HG03095 (cell line): Measurements from ENCODE around the gene FAM13A.

ENCODE experiments used
- ATAC-seq: cut with Tn5 transposase; IDR thresholded peaks from one replicate; pipeline ENCODE4 v1.9.1; 2021; ENCODE audit warnings: moderate library complexity; ENCODE audit not compliant: unreplicated experiment

FAM13A gene

GRCh38 chr4:88754796-88755195 lies 302.2 kb downstream of the FAM13A start:
- ATAC-seq: no peak

- ATAC-seq: no peak
Observed at GRCh38 chr4:88753658-88754571, 303.1 kb downstream of the FAM13A start.

GRCh38 chr4:88752754-88753153 lies 304.2 kb downstream of the FAM13A start:
- no peak for ATAC-seq

- ATAC-seq: no peak
Observed at GRCh38 chr4:88752076-88752463, 304.9 kb downstream of the FAM13A start.

GRCh38 chr4:88751258-88752075 lies 305.5 kb downstream of the FAM13A start:
- no peak for ATAC-seq

GRCh38 chr4:88750369-88750768 lies 306.6 kb downstream of the FAM13A start:
- no peak for ATAC-seq

GRCh38 chr4:88747351-88747750 lies 309.6 kb downstream of the FAM13A start:
- ATAC-seq: no peak

GRCh38 chr4:88746206-88746605 lies 310.8 kb downstream of the FAM13A start:
- ATAC-seq: no peak

GRCh38 chr4:88745581-88746163 lies 311.3 kb downstream of the FAM13A start:
- ATAC-seq: no peak

GRCh38 chr4:88745175-88745574 lies 311.8 kb downstream of the FAM13A start:
- ATAC-seq: no peak

GRCh38 chr4:88744609-88745008 lies 312.4 kb downstream of the FAM13A start:
- no peak for ATAC-seq

GRCh38 chr4:88743696-88744095 lies 313.3 kb downstream of the FAM13A start:
- ATAC-seq: no peak

GRCh38 chr4:88742561-88742960 lies 314.4 kb downstream of the FAM13A start:
- no peak for ATAC-seq

GRCh38 chr4:88738180-88738579 lies 318.8 kb downstream of the FAM13A start:
- no peak for ATAC-seq

- peak; percentile 89 for ATAC-seq
Observed at GRCh38 chr4:88737307-88737941, 319.6 kb downstream of the FAM13A start.

GRCh38 chr4:88736264-88736663 lies 320.7 kb downstream of the FAM13A start:
- ATAC-seq: no peak

- ATAC-seq: no peak
Observed at GRCh38 chr4:88735564-88735963, 321.4 kb downstream of the FAM13A start.

GRCh38 chr4:88734403-88734949 lies 322.5 kb downstream of the FAM13A start:
- no peak for ATAC-seq

GRCh38 chr4:88732714-88733368 lies 324.1 kb downstream of the FAM13A start:
- no peak for ATAC-seq

GRCh38 chr4:88731381-88731780 lies 325.6 kb downstream of the FAM13A start:
- ATAC-seq: no peak
